K562 (cell line): Measurements from ENCODE around the gene ENSA. TPM values are rescaled to one million over a fixed set of nuclear protein-coding genes. Genes with fewer than 3 reads are reported as not detected.
"Not testable (repeated sequence)": the region's sequence is repeated elsewhere in the genome, so short reads cannot be mapped to it uniquely, and the experiment has no call there.

Source experiments
- ATAC-seq: fragments of 200-7000 bp; cut with Tn5 transposase; 3 replicates; pipeline ENCODE4 v1.9.1; 2020; ENCODE audit warnings: moderate library complexity
- BruUV-seq: library from RNA; stranded (reverse); fragments of 400-500 nt; replicated peaks from 2 replicates; lab custom pipeline; 2021; lab: Mats Ljungman, UMichigan
- CTCF ChIA-PET: fragments of 300-600 bp; formaldehyde crosslinking; extraction: SDS; loops from one replicate; lab custom pipeline; 2021; ENCODE audit warnings: low intra/inter-chr PET ratio; lab: Yijun Ruan, JAX
- POLR2A ChIA-PET: fragments of 300-600, 350-650 bp; sonication (Branson Sonifier 250); formaldehyde crosslinking; extraction: SDS; loops from one replicate; lab custom pipeline; 2021; ENCODE audit warnings: antibody characterized with exemption, inconsistent platforms; lab: Yijun Ruan, JAX
- DNase-seq, 4 experiments: peaks; one replicate each; pipeline versions ENCODE4 v3.0.0 to v3.0.0-alpha.2; 2011 to 2018; ENCODE audit warnings: low spot score in 3 of 4, mixed read lengths in 3 of 4; ENCODE audit errors: extremely low read depth in 1 of 4
- FAIRE-seq: peaks from 2 replicates; lab custom pipeline; 2011; peaks lifted over from hg19 to GRCh38; lab: Jason Lieb, UNC
- H2AFZ ChIP-seq: 2 replicates; pipeline ENCODE4 v1.6.0; 2011; ENCODE audit warnings: low read depth, low read length, control low read depth, inconsistent platforms
- H3K27ac ChIP-seq: fragments of 200-600 bp; 3 replicates; pipeline ENCODE4 v1.8.0; 2011; ENCODE audit warnings: low read depth, mild to moderate bottlenecking, control low read depth, inconsistent platforms, low read length, moderate library complexity, mixed read lengths; ENCODE audit errors: extremely low read depth
- H3K27me3 ChIP-seq, 2 experiments: fragments of 300-600 bp in 1 of 2; 2 replicates in 1 of 2; 3 replicates in 1 of 2; pipeline versions ENCODE4 v1.6.0 to v1.8.0; 2011; ENCODE audit warnings: inconsistent platforms in 2 of 2, low read length in 2 of 2, mild to moderate bottlenecking in 1 of 2, mixed read lengths in 1 of 2, moderate library complexity in 1 of 2; ENCODE audit not compliant: control insufficient read depth in 2 of 2, insufficient read depth in 2 of 2
- H3K36me3 ChIP-seq: fragments of 300-600 bp; 3 replicates; pipeline ENCODE4 v1.8.0; 2011; ENCODE audit warnings: mild to moderate bottlenecking, low read length, inconsistent platforms; ENCODE audit not compliant: control insufficient read depth, insufficient read depth
- H3K4me1 ChIP-seq, 2 experiments: fragments of 200-600 bp in 1 of 2; replicated peaks in 1 of 2; 2 replicates in 1 of 2; 3 replicates in 1 of 2; pipeline versions ENCODE4 v1.5.1 to v1.8.0; 2011; ENCODE audit warnings: inconsistent platforms in 2 of 2, low read length in 2 of 2, mild to moderate bottlenecking in 1 of 2, mixed read lengths in 1 of 2, moderate library complexity in 1 of 2; ENCODE audit not compliant: control insufficient read depth in 2 of 2, insufficient read depth in 2 of 2
- H3K4me2 ChIP-seq: 2 replicates; pipeline ENCODE4 v1.6.1; 2011; ENCODE audit warnings: low read length, control low read depth, inconsistent platforms, mixed read lengths; ENCODE audit not compliant: insufficient read depth
- H3K4me3 ChIP-seq: fragments of 200-600 bp; sonication (generic), shearing (Covaris generic); 2 replicates; pipeline ENCODE4 v1.5.1; 2016; ENCODE audit warnings: control low read depth, inconsistent platforms
- H3K79me2 ChIP-seq: fragments of 200-600 bp; 3 replicates; pipeline ENCODE4 v1.8.0; 2011; ENCODE audit warnings: low read length, inconsistent platforms; ENCODE audit not compliant: control insufficient read depth, insufficient read depth
- H3K9ac ChIP-seq, 2 experiments: 2 replicates each; pipeline versions ENCODE4 v1.6.0 to v1.6.1; 2011; ENCODE audit warnings: low read depth in 2 of 2, low read length in 2 of 2, control low read depth in 1 of 2, inconsistent platforms in 1 of 2, mild to moderate bottlenecking in 1 of 2, mixed read lengths in 1 of 2; ENCODE audit not compliant: insufficient read depth in 1 of 2
- H3K9me1 ChIP-seq: one replicate; pipeline ENCODE4 v1.6.0; 2011; ENCODE audit warnings: inconsistent platforms, mild to moderate bottlenecking, low read length, moderate library complexity; ENCODE audit not compliant: control insufficient read depth, insufficient read depth
- H3K9me3 ChIP-seq: replicated peaks from 2 replicates; pipeline ENCODE4 v1.5.1; 2011; ENCODE audit warnings: low read depth, low read length, inconsistent platforms; ENCODE audit not compliant: control insufficient read depth, insufficient read depth
- H4K20me1 ChIP-seq: replicated peaks from 2 replicates; pipeline ENCODE4 v1.6.1; 2011; ENCODE audit warnings: low read length, inconsistent platforms, mixed read lengths; ENCODE audit not compliant: control insufficient read depth, insufficient read depth
- GABPA ChIP-seq: fragments of 200-800 bp; sonication (Bioruptor generic); conservative IDR thresholded peaks from 2 replicates; pipeline ENCODE4 v1.6.1; 2016; ENCODE audit warnings: low read depth, missing genetic modification characterization, missing compliant biosample characterization
- SMARCE1 ChIP-seq: fragments of 450-650 bp; IDR thresholded peaks from 2 replicates; pipeline ENCODE4 v1.7.1; 2016; ENCODE audit warnings: mild to moderate bottlenecking
- SNRNP70 ChIP-seq: fragments of 200-400 bp; formaldehyde crosslinking; optimal IDR thresholded peaks from 2 replicates; pipeline ENCODE3; 2017; ENCODE audit warnings: low read depth, low read length
- TCF3 ChIP-seq: sonication (generic); formaldehyde crosslinking; IDR thresholded peaks from 2 replicates; pipeline ENCODE4 v1.4.0; 2020; ENCODE audit warnings: mild to moderate bottlenecking, missing genetic modification reagents
- WGBS: fragments of 100-300 bp; shearing (Covaris generic); methylation state at CpG from one replicate; pipeline ENCODE4 v1.1.6; 2016; ENCODE audit warnings: low coverage, mixed read lengths; ENCODE audit not compliant: insufficient coverage; ENCODE audit errors: missing lambda C conversion rate; 5-methylcytosine and 5-hydroxymethylcytosine counted together
- in situ Hi-C: fragments of 300-500 bp; cut with MboI; formaldehyde crosslinking; loops from 4 replicates; pipeline ENCODE4 v1.15.0; 2018; ENCODE audit warnings: inconsistent platforms, mixed read lengths
- intact Hi-C: fragments of 100-400 bp; cut with micrococcal nuclease; formaldehyde crosslinking; loops from 2 replicates; pipeline ENCODE4 v1.14.2; 2022
- polyA plus RNA-seq, 8 experiments: library from polyadenylated mRNA; depleted of rRNA in 4 of 8; stranded (reverse) in 5 of 8; unstranded in 3 of 8; fragments of >200 nt; fragmentation: Nextera tagmentation in 2 of 8; fragmentation: Illumina TruSeq in 1 of 8; extraction: Ambion mirVana in 2 of 8; extraction: Trizol in 1 of 8; gene quantifications; 2 replicates each; pipeline versions ENCODE4 v1.2.1 to v1.2.3, GENCODE V29; 2011 to 2014; ENCODE audit warnings: inconsistent platforms in 1 of 8, missing spikeins in 1 of 8
- total RNA-seq, 7 experiments: library from RNA; depleted of rRNA in 6 of 7; stranded (reverse); fragments of >200 nt in 6 of 7; fragmentation: Illumina TruSeq in 2 of 7; extraction: Trizol in 2 of 7; gene quantifications; 2 replicates each; pipeline versions ENCODE4 v1.2.1 to v1.2.3, GENCODE V29; 2011 to 2021; ENCODE audit warnings: low replicate concordance in 1 of 7
- TF ChIP-seq, protein P1 (sequence below): fragments of 250-450 bp; sonication (Bioruptor Pico); IDR thresholded peaks from 2 replicates; pipeline ENCODE4 v1.8.0; 2021; ENCODE audit warnings: moderate library complexity, mild to moderate bottlenecking, inconsistent platforms

ENSA gene
- total and polyA plus RNA-seq, 9 of the 15 experiments (the other 6 are each of a cell fraction or from before 2014, with no cell fraction given): 68.1 to 605 (median 188) TPM

DNA sequence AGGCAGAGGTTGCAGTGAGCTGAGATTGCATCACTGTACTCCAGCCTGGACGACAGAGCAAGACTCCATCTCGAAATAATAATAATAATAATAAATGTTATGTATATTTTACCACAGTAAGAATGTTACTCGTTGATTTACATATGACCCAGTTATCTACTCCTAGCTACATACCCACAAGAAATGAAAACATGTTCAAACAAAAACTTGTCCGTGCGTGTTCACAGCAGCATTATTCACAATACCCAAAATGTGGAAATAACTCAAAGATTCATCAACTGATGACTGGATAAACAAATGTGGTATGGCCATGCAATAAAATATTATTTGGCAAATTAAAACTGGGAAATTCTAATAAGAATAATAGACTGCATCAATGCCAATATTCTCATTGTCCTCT lies 31.7 kb upstream of the ENSA start (continued):
- TF ChIP-seq SMARCE1: no peak
- TF ChIP-seq GABPA (tag): no peak

DNA sequence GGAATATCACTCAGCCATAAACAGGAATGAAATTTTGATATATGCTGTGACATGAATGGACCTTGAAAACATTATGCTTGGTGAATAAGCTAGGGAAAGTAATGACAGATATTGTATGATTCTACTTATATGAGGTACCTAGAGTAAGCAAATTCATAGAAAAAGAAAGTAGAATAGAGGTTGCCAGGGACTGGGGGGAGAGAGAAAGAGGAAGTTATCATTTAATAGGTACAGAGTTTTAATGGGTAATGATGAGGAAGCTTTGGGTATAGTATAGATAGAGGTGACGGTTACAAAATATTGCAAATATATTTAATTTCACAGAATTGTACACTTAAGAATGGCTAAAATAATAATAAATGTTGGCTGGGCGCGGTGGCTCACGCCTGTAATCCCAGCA lies 31.2 kb upstream of the ENSA start:
- Histone ChIP-seq H3K36me3 (peaks cover 35% of the 10 kb centered on the region; the same call in 2 of the 3 replicates), H3K79me2 (no peaks in the 10 kb centered on the region), H3K4me3 (no peak overlapping the region), H3K27ac (no peak overlapping the region), H3K27me3 (no peaks in the 10 kb centered on the region), H3K4me1 (no peaks in the 10 kb centered on the region), H3K9me3 (no peaks in the 10 kb centered on the region), H3K9ac (no peak overlapping the region), H3K9me1 (no peaks in the 10 kb centered on the region), H4K20me1 (no peaks in the 10 kb centered on the region), H3K4me2 (no peak overlapping the region), H2AFZ (no peak overlapping the region)
- no peak for FAIRE-seq
- BruUV-seq: no TSS peak
- no peak for DNase-seq
- 89% methylated on average over 4 of the region's 4 CpGs for WGBS
- TF ChIP-seq, protein P1, sequence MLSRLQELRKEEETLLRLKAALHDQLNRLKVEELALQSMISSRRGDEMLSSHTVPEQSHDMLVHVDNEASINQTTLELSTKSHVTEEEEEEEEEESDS: no peak
- no peak for TF ChIP-seq SNRNP70
- TF ChIP-seq TCF3: no peak
- no peak for ATAC-seq
- ChIA-PET CTCF (no interaction called here), POLR2A (interaction anchor here (0.5 to 1.2 kb wide), 4 partner anchors 9 to 88 kb away, joined by 3 read pairs; no protein-coding TSS in a partner anchor)
- in situ Hi-C loops (no loop called here), intact Hi-C loops (no loop called here)

DNA sequence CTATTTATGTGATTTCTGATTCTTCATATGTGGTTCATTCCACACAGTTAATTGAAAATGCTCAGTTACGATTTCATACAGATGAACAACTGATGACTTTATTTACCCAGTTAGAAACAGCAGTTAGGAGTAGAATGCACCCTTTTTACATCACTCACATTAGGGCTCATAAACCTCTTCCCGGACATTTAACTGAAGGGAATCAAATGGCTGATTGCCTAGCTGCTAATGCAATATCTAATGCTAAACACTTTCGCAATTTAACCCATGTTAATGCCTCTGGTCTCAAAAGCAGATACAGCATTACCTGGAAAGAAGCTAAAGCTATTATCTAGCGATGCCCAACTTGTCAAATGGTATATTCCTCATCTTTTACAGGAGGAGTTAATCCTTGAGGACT lies 27.7 kb upstream of the ENSA start:
- CTCF ChIA-PET, H2AFZ ChIP-seq, FAIRE-seq, H3K9ac ChIP-seq, in situ Hi-C loops, H3K4me1 ChIP-seq, H3K4me3 ChIP-seq, H3K4me2 ChIP-seq, intact Hi-C loops, DNase-seq, H3K27me3 ChIP-seq, H3K79me2 ChIP-seq, H4K20me1 ChIP-seq, ATAC-seq, H3K9me1 ChIP-seq, H3K9me3 ChIP-seq, H3K27ac ChIP-seq: not testable (repeated sequence)
- peaks cover 28% of the 10 kb centered on the region; the same call in 2 of the 3 replicates for H3K36me3 ChIP-seq
- POLR2A ChIA-PET: interaction anchor here (0.6 to 1.5 kb wide), 3 partner anchors 10 to 27 kb away, joined by 3 read pairs; partner anchors contain the start of gene ENSA
- WGBS: 84% methylated on average over 4 of the region's 4 CpGs
- BruUV-seq: TSS peak; percentile 14

DNA sequence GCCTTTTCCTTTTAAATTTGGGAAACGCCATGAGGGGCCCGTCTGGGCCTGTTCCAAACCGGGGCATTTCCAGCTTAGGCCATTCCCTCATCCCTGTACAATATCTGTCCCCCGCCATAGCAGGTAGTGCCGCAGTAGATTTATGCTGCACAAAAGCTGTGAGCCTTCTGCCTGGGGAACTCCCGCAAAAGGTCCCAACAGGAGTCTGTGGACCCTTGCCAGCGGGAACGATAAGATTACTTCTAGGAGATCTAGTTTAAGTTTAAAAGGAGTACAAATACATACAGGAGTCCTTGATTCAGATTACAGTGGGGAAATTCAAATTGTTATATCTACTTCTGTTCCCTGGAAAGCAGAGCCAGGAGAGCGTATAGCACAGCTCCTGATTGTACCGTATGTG lies 25.2 kb upstream of the ENSA start:
- H3K27ac ChIP-seq, FAIRE-seq, in situ Hi-C loops, H2AFZ ChIP-seq, H3K9me3 ChIP-seq, DNase-seq, H3K9me1 ChIP-seq, ATAC-seq, CTCF ChIA-PET, H3K4me3 ChIP-seq, BruUV-seq, H4K20me1 ChIP-seq, H3K9ac ChIP-seq, H3K4me2 ChIP-seq, H3K4me1 ChIP-seq, H3K27me3 ChIP-seq, intact Hi-C loops, H3K79me2 ChIP-seq: not testable (repeated sequence)
- H3K36me3 ChIP-seq: peaks cover 13% of the 10 kb centered on the region; the same call in 2 of the 3 replicates
- WGBS: 95% methylated on average over 10 of the region's 10 CpGs
- POLR2A ChIA-PET: interaction anchor here (0.7 kb wide), 1 partner anchor 61 kb away, joined by 3 read pairs; no protein-coding TSS in a partner anchor
